GM23248 (cell line): Measurements from ENCODE around the gene MAP3K13. TPM values are rescaled to one million over a fixed set of nuclear protein-coding genes. Genes with fewer than 3 reads are reported as not detected.
A peak's percentile ranks its signal among the peaks of the same experiment; 100 is the strongest.

Experiments
- DNase-seq: peaks from one replicate; pipeline ENCODE4 v3.0.0-alpha.2; 2015
- H2AFZ ChIP-seq: fragments of 200-600 bp; sonication (generic); 2 replicates; pipeline ENCODE4 v1.6.1; 2016; ENCODE audit warnings: antibody characterized with exemption
- H3F3A ChIP-seq: fragments of 200-600 bp; sonication (generic); 2 replicates; pipeline ENCODE4 v1.6.1; 2016; ENCODE audit warnings: mild to moderate bottlenecking, antibody characterized with exemption, mixed run types; ENCODE audit not compliant: insufficient read depth
- H3K27ac ChIP-seq: fragments of 200-600 bp; sonication (generic); 2 replicates; pipeline ENCODE4 v1.5.1; 2016; ENCODE audit warnings: mild to moderate bottlenecking
- H3K27me3 ChIP-seq: fragments of 200-600 bp; sonication (generic); replicated peaks from 2 replicates; pipeline ENCODE4 v1.6.1; 2016; ENCODE audit warnings: mild to moderate bottlenecking; ENCODE audit not compliant: insufficient read depth
- H3K36me3 ChIP-seq: fragments of 200-600 bp; sonication (generic); 2 replicates; pipeline ENCODE4 v1.6.1; 2016; ENCODE audit warnings: low read depth, mild to moderate bottlenecking
- H3K4me1 ChIP-seq: fragments of 200-600 bp; sonication (generic); 2 replicates; pipeline ENCODE4 v1.6.1; 2016; ENCODE audit warnings: mild to moderate bottlenecking; ENCODE audit not compliant: insufficient read depth
- H3K4me2 ChIP-seq: fragments of 200-600 bp; sonication (generic); one replicate; pipeline ENCODE4 v1.6.1; 2016; ENCODE audit warnings: mild to moderate bottlenecking; ENCODE audit not compliant: unreplicated experiment
- H3K4me3 ChIP-seq: fragments of 200-600 bp; sonication (generic); 2 replicates; pipeline ENCODE4 v1.5.1; 2016; ENCODE audit warnings: mild to moderate bottlenecking
- H3K79me2 ChIP-seq: fragments of 200-600 bp; sonication (generic); 2 replicates; pipeline ENCODE4 v1.6.1; 2016; ENCODE audit warnings: mild to moderate bottlenecking; ENCODE audit not compliant: insufficient read depth
- H3K9ac ChIP-seq: fragments of 200-600 bp; sonication (generic); 2 replicates; pipeline ENCODE4 v1.6.1; 2016; ENCODE audit warnings: mild to moderate bottlenecking
- H3K9me2 ChIP-seq: fragments of 200-600 bp; sonication (generic); 2 replicates; pipeline ENCODE4 v1.6.1; 2016; ENCODE audit warnings: mixed run types, mild to moderate bottlenecking, moderate library complexity; ENCODE audit not compliant: insufficient read depth
- H3K9me3 ChIP-seq: fragments of 200-600 bp; sonication (generic); one replicate; pipeline ENCODE4 v1.6.1; 2017; ENCODE audit warnings: low read depth
- H4K20me1 ChIP-seq: fragments of 200-600 bp; sonication (generic); 2 replicates; pipeline ENCODE4 v1.6.0; 2016; ENCODE audit not compliant: insufficient read depth
- EZH2 ChIP-seq: fragments of 200-600 bp; sonication (generic); IDR thresholded peaks from 2 replicates; pipeline ENCODE4 v1.6.1; 2018; ENCODE audit warnings: antibody characterized with exemption, mild to moderate bottlenecking; ENCODE audit not compliant: insufficient read depth, poor library complexity, severe bottlenecking
- EZH2phosphoT487 ChIP-seq: fragments of 200-600 bp; sonication (generic); IDR thresholded peaks from 2 replicates; pipeline ENCODE4 v1.6.1; 2018; ENCODE audit warnings: antibody characterized with exemption, moderate library complexity, mild to moderate bottlenecking, low read depth; ENCODE audit not compliant: insufficient read depth
- WGBS, 2 experiments: methylation state at CpG; one replicate each; pipeline ENCODE4 v1.1.6; 2015 to 2017; ENCODE audit warnings: low lambda C conversion rate in 2 of 2, low coverage in 1 of 2; ENCODE audit errors: missing lambda C conversion rate in 2 of 2; 5-methylcytosine and 5-hydroxymethylcytosine counted together
- in situ Hi-C: fragments of 300-500 bp; cut with MboI; formaldehyde crosslinking; loops from 2 replicates; pipeline ENCODE4 v1.15.0; 2020
- polyA plus RNA-seq: library from polyadenylated mRNA; unstranded; fragments of >200 nt; fragmentation: Nextera tagmentation; extraction: Ambion mirVana; gene quantifications from 2 replicates; pipeline ENCODE4 v1.2.1, GENCODE V29; 2016
- total RNA-seq: library from RNA; depleted of rRNA; stranded (reverse); fragments of >200 nt; shearing (Covaris generic); gene quantifications from 2 replicates; pipeline ENCODE4 v1.2.3, GENCODE V29; 2014

The MAP3K13 gene
- total and polyA plus RNA-seq, 2 experiments from 2014 or later, result 14.8 to 52.5 TPM

DNA sequence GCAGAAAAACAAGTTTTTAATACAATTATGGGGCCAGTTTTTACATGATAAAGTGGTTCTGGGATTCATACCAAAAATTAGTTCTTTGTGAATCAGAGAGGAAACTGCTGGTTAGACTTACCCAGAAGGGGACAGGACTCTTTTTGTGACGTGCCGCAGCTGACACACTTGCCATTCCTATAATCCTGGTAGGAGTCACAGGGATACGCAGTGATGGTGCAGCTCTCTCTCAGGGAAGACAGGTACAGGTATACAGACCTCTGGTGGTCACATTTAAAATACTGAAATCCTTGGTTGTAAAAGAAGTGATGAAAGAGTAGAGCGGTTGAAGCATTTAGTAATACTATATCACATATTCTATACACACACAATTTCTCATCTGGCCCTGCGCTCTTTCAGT lies 156.1 kb downstream of the MAP3K13 start:
- Histone ChIP-seq H3K9me3 (no peaks in the 10 kb centered on the region), H3K4me2 (no peak overlapping the region), H3K27me3 (no peaks in the 10 kb centered on the region; the same call in 1 of the 2 replicates), H3K9ac (no peak overlapping the region), H4K20me1 (no peaks in the 10 kb centered on the region), H3K4me3 (no peak overlapping the region), H2AFZ (no peak overlapping the region), H3K27ac (no peak overlapping the region), H3K79me2 (no peaks in the 10 kb centered on the region), H3F3A (no peaks in the 10 kb centered on the region), H3K9me2 (no peaks in the 10 kb centered on the region), H3K4me1 (no peaks in the 10 kb centered on the region), H3K36me3 (no peaks in the 10 kb centered on the region)
- TF ChIP-seq EZH2phosphoT487 (no peak), EZH2 (no peak)
- 68 to 69% methylated on average over 5 of the region's 5 CpGs for WGBS, 2 experiments
- in situ Hi-C loops, result no loop called here
- peak; percentile 10 for DNase-seq

DNA sequence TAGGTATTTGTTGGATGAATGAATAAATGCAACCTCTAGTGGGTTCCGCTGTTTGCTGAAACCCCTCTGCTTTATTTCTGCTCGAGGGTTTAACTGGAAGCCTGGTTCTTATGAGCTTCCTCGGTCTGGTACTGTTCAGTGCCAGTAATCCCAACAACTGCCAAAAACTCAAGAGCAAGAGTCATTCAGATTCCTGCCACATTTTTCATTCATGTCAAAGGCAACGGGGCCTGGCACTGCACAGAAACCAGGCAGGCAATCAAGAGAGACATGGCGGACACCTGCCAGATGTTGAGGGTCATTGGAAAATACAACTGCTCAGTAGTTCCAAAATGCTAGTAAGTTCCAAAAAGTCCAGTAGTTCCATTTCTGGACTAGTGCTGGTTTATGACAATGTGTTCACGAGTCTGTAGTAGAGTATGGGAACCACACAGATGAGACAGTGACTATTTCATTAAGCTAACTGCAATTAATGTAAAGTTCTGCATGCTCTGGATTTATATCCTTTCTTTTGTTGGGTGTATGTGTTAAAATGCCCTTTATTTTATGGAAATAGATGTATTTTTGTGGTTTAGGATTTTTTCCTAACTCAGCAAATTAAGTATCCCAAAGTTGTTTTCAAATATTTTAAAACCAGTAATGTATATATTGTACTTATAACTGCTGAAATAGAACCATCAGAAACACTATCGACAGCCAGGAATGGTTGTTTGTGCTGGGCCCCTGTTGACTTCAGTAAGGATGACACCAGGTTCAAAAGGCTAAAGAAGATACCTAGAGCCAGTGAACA lies 158.6 kb downstream of the MAP3K13 start:
- WGBS, 2 experiments, result 32 to 35% methylated on average over 7 of the region's 7 CpGs
- no peaks in the 10 kb centered on the region for H3K9me2 ChIP-seq
- TF ChIP-seq EZH2 (no peak), EZH2phosphoT487 (no peak)
- DNase-seq, result no peak
- no peak overlapping the region for H3K27ac ChIP-seq
- no peaks in the 10 kb centered on the region for H3K27me3 ChIP-seq
- H3K36me3 ChIP-seq, result no peaks in the 10 kb centered on the region
- no peak overlapping the region for H2AFZ ChIP-seq
- H3K9me3 ChIP-seq, result no peaks in the 10 kb centered on the region
- in situ Hi-C loops, result no loop called here
- H3K79me2 ChIP-seq, result no peaks in the 10 kb centered on the region
- no peaks in the 10 kb centered on the region for H3F3A ChIP-seq
- no peaks in the 10 kb centered on the region for H4K20me1 ChIP-seq
- H3K9ac ChIP-seq, result no peak overlapping the region
- H3K4me1 ChIP-seq, result no peaks in the 10 kb centered on the region
- no peak overlapping the region for H3K4me2 ChIP-seq
- no peak overlapping the region for H3K4me3 ChIP-seq

DNA sequence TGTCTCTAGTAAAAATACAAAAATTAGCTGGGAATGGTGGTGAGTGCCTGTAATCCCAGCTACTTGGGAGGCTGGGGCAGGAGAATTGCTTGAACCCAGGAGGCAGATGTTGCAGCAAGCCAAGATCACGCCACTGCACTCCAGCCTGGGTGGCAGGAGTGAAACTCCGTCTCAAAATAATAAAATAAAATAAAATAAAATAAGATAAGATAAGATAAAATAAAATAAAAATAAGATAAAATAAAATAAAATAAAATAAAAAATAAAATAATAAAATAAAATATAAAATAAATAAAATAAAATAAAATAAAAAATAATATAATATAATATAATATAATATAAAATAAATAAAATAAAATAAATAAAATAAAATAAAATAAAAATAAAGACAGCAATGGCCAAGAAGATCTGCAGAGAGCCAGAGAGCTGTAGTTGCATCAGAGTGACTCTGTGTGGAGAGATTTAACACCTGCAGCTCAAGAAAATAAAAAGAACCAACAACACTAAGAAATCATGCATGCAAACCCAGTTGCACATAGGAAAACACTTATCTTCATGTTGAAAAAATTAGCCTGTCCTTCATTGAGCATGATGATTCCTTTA lies 163.5 kb downstream of the MAP3K13 start:
- 48 to 49% methylated on average over 2 of the region's 2 CpGs for WGBS, 2 experiments
- TF ChIP-seq EZH2 (no peak), EZH2phosphoT487 (no peak)

DNA sequence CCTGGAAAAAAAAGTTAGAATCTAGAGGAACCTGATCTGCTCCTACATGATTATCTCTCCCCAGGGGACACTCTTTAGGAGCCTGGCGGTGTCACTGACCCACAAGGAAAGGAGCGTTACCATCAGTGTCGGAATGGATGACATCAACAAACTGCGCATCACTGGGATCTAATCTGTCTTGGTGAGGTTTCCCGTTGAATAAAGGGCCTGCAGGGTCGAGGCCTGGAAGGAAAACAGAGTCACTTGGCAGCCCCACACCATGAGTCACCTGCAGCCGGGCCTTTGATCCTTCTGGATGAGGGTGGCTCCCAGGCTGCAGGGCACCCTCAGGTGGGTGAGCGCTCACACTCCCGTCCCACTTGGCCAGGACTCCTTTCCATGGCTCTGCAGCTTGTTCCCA lies 164.4 kb downstream of the MAP3K13 start:
- H3K4me3 ChIP-seq, result no peak overlapping the region
- no peak overlapping the region for H3K27ac ChIP-seq
- H2AFZ ChIP-seq, result no peak overlapping the region
- TF ChIP-seq EZH2phosphoT487, result no peak
- TF ChIP-seq EZH2, result no peak
- no peaks in the 10 kb centered on the region for H3K27me3 ChIP-seq
- H4K20me1 ChIP-seq, result no peaks in the 10 kb centered on the region
- no peaks in the 10 kb centered on the region for H3K9me3 ChIP-seq
- H3K4me2 ChIP-seq, result no peak overlapping the region
- no peaks in the 10 kb centered on the region for H3K79me2 ChIP-seq
- H3K9me2 ChIP-seq, result no peaks in the 10 kb centered on the region
- no peaks in the 10 kb centered on the region for H3K4me1 ChIP-seq
- DNase-seq, result no peak
- H3K9ac ChIP-seq, result no peak overlapping the region
- H3K36me3 ChIP-seq, result no peaks in the 10 kb centered on the region
- no peaks in the 10 kb centered on the region for H3F3A ChIP-seq
- in situ Hi-C loops, result no loop called here
- 79 to 85% methylated on average over 9 of the region's 9 CpGs for WGBS, 2 experiments

More for the DNA sequence above, 163.5 kb downstream of the MAP3K13 start:
- in situ Hi-C loops, result no loop called here
- H3K9me2 ChIP-seq, result no peaks in the 10 kb centered on the region
- H3K9ac ChIP-seq, result no peak overlapping the region
- no peak overlapping the region for H3K4me3 ChIP-seq
- no peak overlapping the region for H3K4me2 ChIP-seq
- no peaks in the 10 kb centered on the region for H3K79me2 ChIP-seq
- H3K36me3 ChIP-seq, result no peaks in the 10 kb centered on the region
- no peaks in the 10 kb centered on the region for H3K4me1 ChIP-seq
- no peaks in the 10 kb centered on the region for H4K20me1 ChIP-seq
- no peak for DNase-seq
- no peak overlapping the region for H3K27ac ChIP-seq
- no peaks in the 10 kb centered on the region for H3F3A ChIP-seq
- H3K27me3 ChIP-seq, result no peaks in the 10 kb centered on the region
- no peaks in the 10 kb centered on the region for H3K9me3 ChIP-seq
- H2AFZ ChIP-seq, result no peak overlapping the region
